A673 (cell line): ENCODE measurements around the gene TAF9B. TPM values are rescaled to one million over a fixed set of nuclear protein-coding genes. Genes with fewer than 3 reads are reported as not detected.
"Not testable (repeated sequence)": the region's sequence is repeated elsewhere in the genome, so short reads cannot be mapped to it uniquely, and the experiment has no call there.

Experiments used
- BruUV-seq: library from RNA; stranded (reverse); fragments of 400-500 nt; replicated peaks from 2 replicates; lab custom pipeline; 2021; lab: Mats Ljungman, UMichigan
- CTCF ChIA-PET: fragments of 300-600 bp; sonication (Branson Sonifier 250); formaldehyde crosslinking; loops from one replicate; lab custom pipeline; 2022; ENCODE audit warnings: antibody characterized with exemption; lab: Charles Lee
- POLR2A ChIA-PET: fragments of 300-600 bp; sonication (Branson Sonifier 250); formaldehyde crosslinking; loops from one replicate; lab custom pipeline; 2022; ENCODE audit warnings: antibody characterized with exemption; ENCODE audit not compliant: low non-redundant PET; lab: Charles Lee
- DNase-seq: peaks from one replicate; pipeline ENCODE4 v3.0.0-alpha.2; 2015; ENCODE audit warnings: low spot score
- H3K27ac ChIP-seq: fragments of 200-600 bp; sonication (generic); 2 replicates; pipeline ENCODE4 v1.5.1; 2016; ENCODE audit warnings: mixed run types, low read depth, mild to moderate bottlenecking, mixed read lengths, antibody characterized with exemption, low read length; ENCODE audit not compliant: poor library complexity, severe bottlenecking
- H3K27me3 ChIP-seq: fragments of 200-600 bp; sonication (generic); replicated peaks from 2 replicates; pipeline ENCODE4 v1.6.1; 2017; ENCODE audit warnings: mixed run types, low read depth, mild to moderate bottlenecking, mixed read lengths, antibody characterized with exemption, low read length; ENCODE audit not compliant: insufficient read depth, poor library complexity
- H3K36me3 ChIP-seq: fragments of 200-600 bp; sonication (generic); 2 replicates; pipeline ENCODE4 v1.6.1; 2016; ENCODE audit warnings: mixed run types, mild to moderate bottlenecking, mixed read lengths, antibody characterized with exemption, low read length; ENCODE audit not compliant: insufficient read depth, poor library complexity, severe bottlenecking
- H3K4me1 ChIP-seq: fragments of 200-600 bp; sonication (generic); 2 replicates; pipeline ENCODE4 v1.6.1; 2017; ENCODE audit warnings: mixed run types, mild to moderate bottlenecking, mixed read lengths, antibody characterized with exemption, low read length; ENCODE audit not compliant: insufficient read depth, poor library complexity, severe bottlenecking
- H3K4me3 ChIP-seq: fragments of 200-600 bp; sonication (generic); 2 replicates; pipeline ENCODE4 v1.5.1; 2016; ENCODE audit warnings: low read depth, mixed run types, mild to moderate bottlenecking, mixed read lengths, low read length; ENCODE audit not compliant: poor library complexity, severe bottlenecking
- H3K9me3 ChIP-seq: fragments of 200-600 bp; sonication (generic); 2 replicates; pipeline ENCODE4 v1.6.1; 2016; ENCODE audit warnings: mixed run types, low read depth, mild to moderate bottlenecking, mixed read lengths, antibody characterized with exemption, low read length; ENCODE audit not compliant: poor library complexity, severe bottlenecking
- CTCF ChIP-seq: fragments of 300-800, 200-600 bp; sonication (generic); conservative IDR thresholded peaks from 2 replicates; pipeline ENCODE4 v1.5.1; 2017; ENCODE audit warnings: low read depth, mild to moderate bottlenecking, antibody characterized with exemption, low read length, moderate library complexity, mixed read lengths
- EZH2 ChIP-seq: fragments of 200-600 bp; sonication (generic); IDR thresholded peaks from 2 replicates; pipeline ENCODE4 v1.6.1; 2017; ENCODE audit warnings: borderline replicate concordance, low read depth, mild to moderate bottlenecking, mixed read lengths, antibody characterized with exemption, low read length; ENCODE audit not compliant: poor library complexity, severe bottlenecking
- intact Hi-C: fragments of 100-400 bp; cut with micrococcal nuclease; formaldehyde crosslinking; loops from one replicate; pipeline ENCODE4 v1.10.0; 2022; ENCODE audit not compliant: unreplicated experiment
- total RNA-seq: library from RNA; stranded (reverse); gene quantifications from 2 replicates; pipeline ENCODE4 v1.2.3, GENCODE V29; 2021

TAF9B gene
- total RNA-seq, 1 experiment from 2014 or later: 41.6 TPM

GRCh38 chrX:78147002-78147540, 7.6 kb upstream of the TAF9B start:
- H3K27me3 ChIP-seq, CTCF ChIA-PET, POLR2A ChIA-PET, H3K4me1 ChIP-seq, H3K36me3 ChIP-seq, H3K27ac ChIP-seq, DNase-seq, H3K9me3 ChIP-seq, BruUV-seq, intact Hi-C loops, H3K4me3 ChIP-seq: not testable (repeated sequence)

- Histone ChIP-seq H3K4me1 (no peaks in the 10 kb centered on the region), H3K27me3 (no peaks in the 10 kb centered on the region), H3K36me3 (no peaks in the 10 kb centered on the region), H3K27ac (no peak overlapping the region), H3K9me3 (no peaks in the 10 kb centered on the region), H3K4me3 (no peak overlapping the region)
- CTCF ChIA-PET: no interaction called here
- intact Hi-C loops: no loop called here
- POLR2A ChIA-PET: no interaction called here
- TF ChIP-seq CTCF: no peak
- no peak for TF ChIP-seq EZH2
- BruUV-seq: no TSS peak
- no peak for DNase-seq
Observed at GRCh38 chrX:78140206-78140605, 756 bp upstream of the TAF9B start.

- Histone ChIP-seq H3K27me3 (no peaks in the 10 kb centered on the region), H3K4me3 (no peak overlapping the region), H3K27ac (no peak overlapping the region), H3K36me3 (peaks cover 18% of the 10 kb centered on the region), H3K9me3 (no peaks in the 10 kb centered on the region), H3K4me1 (no peaks in the 10 kb centered on the region)
- DNase-seq: no peak
- no TSS peak for BruUV-seq
- intact Hi-C loops: no loop called here
- POLR2A ChIA-PET: interaction anchor here (0.9 kb wide), 1 partner anchor 104 kb away, joined by 3 read pairs; no protein-coding TSS in a partner anchor
- no peak for TF ChIP-seq EZH2
- no peak for TF ChIP-seq CTCF
- CTCF ChIA-PET: no interaction called here
Observed at GRCh38 chrX:78133238-78133960, 6.1 kb downstream of the TAF9B start.
